Measurements from ENCODE around the gene MYO9A. TPM values are rescaled to one million over a fixed set of nuclear protein-coding genes. Genes with fewer than 3 reads are reported as not detected.

The MYO9A gene
- total RNA-seq, 1 experiment from 2014 or later = 23.0 TPM

DNA sequence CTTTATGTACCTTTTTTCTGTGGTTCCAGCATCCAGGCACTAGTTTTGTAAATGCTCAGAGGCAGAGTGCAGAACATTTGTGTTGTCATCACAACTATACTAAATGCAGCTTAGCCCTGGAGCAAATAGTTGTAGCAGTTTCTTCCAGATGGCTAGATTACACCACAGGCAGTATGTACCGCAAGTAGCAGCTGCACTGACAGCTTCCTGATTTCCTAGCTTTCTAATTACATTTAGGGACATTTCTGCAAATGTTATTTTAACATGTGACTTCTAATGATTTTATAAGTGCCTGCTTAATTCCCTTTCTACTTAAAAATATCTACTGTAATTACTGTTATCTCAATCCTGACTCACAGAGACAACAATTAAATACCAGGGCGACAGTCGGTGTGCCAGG, 201.1 kb downstream of the MYO9A start:
- ATAC-seq = no peak
- H3K4me2 ChIP-seq (ENCODE audit: low read length) = no peak overlapping the region
- H3K27me3 ChIP-seq (ENCODE audit: insufficient read depth, low read length) = no peaks in the 10 kb centered on the region
- no peak overlapping the region for H2AFZ ChIP-seq (ENCODE audit: low read depth, low read length, poor library complexity, severe bottlenecking)
- H3K36me3 ChIP-seq (ENCODE audit: control insufficient read depth in 1 of 2, insufficient read depth in 2 of 2, low read length in 2 of 2) = no peaks in the 10 kb centered on the region
- intact Hi-C loops (cut with micrococcal nuclease) = no loop called here
- POLR2A ChIA-PET = no interaction called here
- no peaks in the 10 kb centered on the region for H3K9me3 ChIP-seq (ENCODE audit: control insufficient read depth in 1 of 2, insufficient read depth in 1 of 2, low read depth in 1 of 2, low read length in 2 of 2)
- RAD21 ChIA-PET (ENCODE audit: low non-redundant PET in 1 of 2, low total read pairs in 2 of 2, uncharacterized antibody in 2 of 2, unreplicated experiment in 2 of 2) = no interaction called here
- BruUV-seq (replicated peaks) = no TSS peak
- CTCF ChIA-PET = no interaction called here
- H3K4me1 ChIP-seq (ENCODE audit: control insufficient read depth in 1 of 2, insufficient read depth in 2 of 2, low read length in 2 of 2) = no peaks in the 10 kb centered on the region
- H3K9me2 ChIP-seq (ENCODE audit: insufficient read depth) = no peaks in the 10 kb centered on the region
- no peak for DNase-seq (ENCODE audit: low read depth, low spot score)
- no peak overlapping the region for H3K4me3 ChIP-seq (replicated peaks in 1 of 2; ENCODE audit: low read depth in 1 of 2, low read length in 2 of 2)
- no peak overlapping the region for H3K27ac ChIP-seq (ENCODE audit: low read depth, low read length)
- H3K9ac ChIP-seq (ENCODE audit: low read length) = no peak overlapping the region
- no peak for TF ChIP-seq RAD21 (IDR thresholded peaks at IDR 0.05; ENCODE audit: low read depth)
- no peak for TF ChIP-seq EZH2phosphoT487 (IDR thresholded peaks at IDR 0.05; ENCODE audit: borderline replicate concordance)
- TF ChIP-seq EZH2 (IDR thresholded peaks at IDR 0.05) = no peak
- no peak for TF ChIP-seq ELF1 (IDR thresholded peaks at IDR 0.05; ENCODE audit: borderline replicate concordance, low read depth)
- no peak for TF ChIP-seq SP1 (IDR thresholded peaks at IDR 0.05; ENCODE audit: low read depth)
- TF ChIP-seq POLR2A (IDR thresholded peaks at IDR 0.05; ENCODE audit: borderline replicate concordance, extremely low read depth, insufficient read depth, insufficient read length) = no peak
- TF ChIP-seq, protein P1, sequence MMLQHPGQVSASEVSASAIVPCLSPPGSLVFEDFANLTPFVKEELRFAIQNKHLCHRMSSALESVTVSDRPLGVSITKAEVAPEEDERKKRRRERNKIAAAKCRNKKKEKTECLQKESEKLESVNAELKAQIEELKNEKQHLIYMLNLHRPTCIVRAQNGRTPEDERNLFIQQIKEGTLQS (IDR thresholded peaks at IDR 0.05) = no peak
- no peak for TF ChIP-seq POLR2AphosphoS5 (IDR thresholded peaks at IDR 0.05; ENCODE audit: low read depth, low read length)
- no peak for TF ChIP-seq YY1 (IDR thresholded peaks at IDR 0.05; ENCODE audit: extremely low read depth, insufficient replicate concordance, low read depth, low read length)
- TF ChIP-seq FOSL1 (IDR thresholded peaks at IDR 0.05; ENCODE audit: low read depth) = no peak
- no peak for TF ChIP-seq SIN3A (IDR thresholded peaks at IDR 0.05; ENCODE audit: low read depth)
- no peak for TF ChIP-seq CBX3 (IDR thresholded peaks at IDR 0.05; ENCODE audit: low read depth)
- no peak for TF ChIP-seq ZNF274 (IDR thresholded peaks at IDR 0.05; ENCODE audit: low read depth, low read length)
- no peak for TF ChIP-seq SRF (IDR thresholded peaks at IDR 0.05; ENCODE audit: low read depth)
- no peaks in the 10 kb centered on the region for H3K79me2 ChIP-seq (ENCODE audit: insufficient read depth, low read length)
- no peaks in the 10 kb centered on the region for H4K20me1 ChIP-seq (ENCODE audit: insufficient read depth)

DNA sequence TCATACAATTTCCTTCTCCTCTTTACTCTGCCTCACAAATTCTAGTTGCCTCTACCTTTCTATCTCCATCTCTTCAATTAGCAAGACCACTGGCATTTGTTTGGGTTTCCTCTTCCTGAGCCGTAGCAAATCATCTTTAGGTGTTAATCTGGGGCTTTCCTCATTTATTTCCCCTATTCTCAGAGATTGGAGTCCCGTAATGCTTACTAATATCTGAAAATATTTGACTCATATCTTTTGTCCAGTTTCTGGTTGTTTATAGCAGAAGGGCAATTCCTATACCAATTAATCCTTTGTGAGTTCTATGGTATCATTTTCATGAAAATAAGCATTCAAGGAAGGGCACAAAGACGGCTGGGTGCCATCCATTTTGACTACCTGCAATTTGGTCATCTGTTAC, 203.9 kb downstream of the MYO9A start:
- POLR2A ChIA-PET = no interaction called here
- TF ChIP-seq FOSL1 (IDR thresholded peaks at IDR 0.05; ENCODE audit: low read depth) (no peak), EZH2 (IDR thresholded peaks at IDR 0.05) (no peak), ZNF274 (IDR thresholded peaks at IDR 0.05; ENCODE audit: low read depth, low read length) (no peak), ELF1 (IDR thresholded peaks at IDR 0.05; ENCODE audit: borderline replicate concordance, low read depth) (no peak)
- no peaks in the 10 kb centered on the region for H3K27me3 ChIP-seq (ENCODE audit: insufficient read depth, low read length)
- H2AFZ ChIP-seq (ENCODE audit: low read depth, low read length, poor library complexity, severe bottlenecking) = no peak overlapping the region
- no peak overlapping the region for H3K27ac ChIP-seq (ENCODE audit: low read depth, low read length)
- H3K4me2 ChIP-seq (ENCODE audit: low read length) = no peak overlapping the region
- H3K79me2 ChIP-seq (ENCODE audit: insufficient read depth, low read length) = no peaks in the 10 kb centered on the region
- BruUV-seq (replicated peaks) = no TSS peak
- no peaks in the 10 kb centered on the region for H3K4me1 ChIP-seq (ENCODE audit: control insufficient read depth in 1 of 2, insufficient read depth in 2 of 2, low read length in 2 of 2)
- no peaks in the 10 kb centered on the region for H4K20me1 ChIP-seq (ENCODE audit: insufficient read depth)
- ATAC-seq (no peak), DNase-seq (ENCODE audit: low read depth, low spot score) (no peak)
- H3K9me2 ChIP-seq (ENCODE audit: insufficient read depth) = no peaks in the 10 kb centered on the region
- no peak overlapping the region for H3K9ac ChIP-seq (ENCODE audit: low read length)
- no peak overlapping the region for H3K4me3 ChIP-seq (replicated peaks in 1 of 2; ENCODE audit: low read depth in 1 of 2, low read length in 2 of 2)
- RAD21 ChIA-PET (ENCODE audit: low non-redundant PET in 1 of 2, low total read pairs in 2 of 2, uncharacterized antibody in 2 of 2, unreplicated experiment in 2 of 2) = no interaction called here
- CTCF ChIA-PET = no interaction called here
- no peaks in the 10 kb centered on the region for H3K9me3 ChIP-seq (ENCODE audit: control insufficient read depth in 1 of 2, insufficient read depth in 1 of 2, low read depth in 1 of 2, low read length in 2 of 2)
- intact Hi-C loops (cut with micrococcal nuclease) = no loop called here
- no peaks in the 10 kb centered on the region for H3K36me3 ChIP-seq (ENCODE audit: control insufficient read depth in 1 of 2, insufficient read depth in 2 of 2, low read length in 2 of 2)
